ENCODE data around the gene CTNNA3.

DNA sequence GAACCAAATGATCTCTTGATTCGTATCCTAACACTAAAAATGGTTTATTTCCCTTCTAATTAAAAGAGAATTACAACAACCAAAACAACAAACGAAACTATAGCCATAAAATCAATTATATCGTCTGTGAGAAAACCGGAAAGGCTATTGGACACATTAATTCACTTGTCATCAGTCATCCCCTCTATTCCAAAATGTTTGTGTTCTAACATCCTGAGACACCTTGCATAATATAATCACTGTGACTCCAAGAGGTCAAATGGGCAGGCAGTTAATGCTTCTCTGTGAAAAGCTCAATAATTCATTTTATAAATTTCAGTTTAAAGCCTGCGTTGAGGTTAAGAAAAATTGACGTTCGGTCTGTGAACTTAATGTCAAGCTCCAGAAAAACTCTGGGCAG lies 770.6 kb downstream of the CTNNA3 start:
- TF ChIP-seq POLR2A (IDR thresholded peaks at IDR 0.05) (no peak), CTCF (IDR thresholded peaks at IDR 0.05) (no peak)

All from right lobe of liver (tissue), 4 donors.